ENCODE measurements around the gene CDK5. TPM values are rescaled to one million over a fixed set of nuclear protein-coding genes. Genes with fewer than 3 reads are reported as not detected.

The CDK5 gene
- total RNA-seq, 4 donors from 2014 or later: 3.7 to 10.7 (median 5.9) TPM

DNA sequence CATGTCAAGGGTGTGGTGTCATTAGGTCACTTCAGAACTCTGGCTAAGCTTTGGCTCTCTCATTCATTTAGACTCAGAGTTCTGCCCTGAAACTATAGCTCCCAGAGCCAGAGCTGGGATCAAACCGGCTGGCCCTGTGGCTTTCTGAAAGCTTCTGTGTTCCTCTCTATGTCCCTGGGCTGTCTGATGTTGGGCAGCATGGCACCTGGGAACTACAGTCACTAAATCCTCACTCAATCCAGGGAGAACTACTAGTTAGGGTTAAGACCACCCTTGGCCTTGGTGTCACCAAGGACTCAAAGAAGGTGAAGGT is 46.6 kb downstream of the CDK5 start:
- Histone ChIP-seq H3K4me3 (no peak overlapping the region), H3K27ac (no peak overlapping the region), H3K4me1 (peaks cover 0 to 19% of the 10 kb centered on the region in 2 donors), H3K9me3 (no peaks in the 10 kb centered on the region), H3K27me3 (peaks cover 12 to 58% (median 55%) of the 10 kb centered on the region in 3 donors), H3K36me3 (no peaks in the 10 kb centered on the region)
- ATAC-seq: no peak
- DNase-seq: no peak
- in situ Hi-C loops (cut with MboI; ENCODE audit: low sequenced_read_pairs in 4 of 4) (no loop called here), intact Hi-C loops (cut with DNase I; ENCODE audit: low total_unique reads) (no loop called here)
- TF ChIP-seq, protein P1, sequence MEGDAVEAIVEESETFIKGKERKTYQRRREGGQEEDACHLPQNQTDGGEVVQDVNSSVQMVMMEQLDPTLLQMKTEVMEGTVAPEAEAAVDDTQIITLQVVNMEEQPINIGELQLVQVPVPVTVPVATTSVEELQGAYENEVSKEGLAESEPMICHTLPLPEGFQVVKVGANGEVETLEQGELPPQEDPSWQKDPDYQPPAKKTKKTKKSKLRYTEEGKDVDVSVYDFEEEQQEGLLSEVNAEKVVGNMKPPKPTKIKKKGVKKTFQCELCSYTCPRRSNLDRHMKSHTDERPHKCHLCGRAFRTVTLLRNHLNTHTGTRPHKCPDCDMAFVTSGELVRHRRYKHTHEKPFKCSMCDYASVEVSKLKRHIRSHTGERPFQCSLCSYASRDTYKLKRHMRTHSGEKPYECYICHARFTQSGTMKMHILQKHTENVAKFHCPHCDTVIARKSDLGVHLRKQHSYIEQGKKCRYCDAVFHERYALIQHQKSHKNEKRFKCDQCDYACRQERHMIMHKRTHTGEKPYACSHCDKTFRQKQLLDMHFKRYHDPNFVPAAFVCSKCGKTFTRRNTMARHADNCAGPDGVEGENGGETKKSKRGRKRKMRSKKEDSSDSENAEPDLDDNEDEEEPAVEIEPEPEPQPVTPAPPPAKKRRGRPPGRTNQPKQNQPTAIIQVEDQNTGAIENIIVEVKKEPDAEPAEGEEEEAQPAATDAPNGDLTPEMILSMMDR (IDR thresholded peaks at IDR 0.05 in 4 of 5, conservative IDR thresholded peaks at IDR 0.05 in 1 of 5): no peak
- TF ChIP-seq POLR2A (IDR thresholded peaks at IDR 0.05): no peak

DNA sequence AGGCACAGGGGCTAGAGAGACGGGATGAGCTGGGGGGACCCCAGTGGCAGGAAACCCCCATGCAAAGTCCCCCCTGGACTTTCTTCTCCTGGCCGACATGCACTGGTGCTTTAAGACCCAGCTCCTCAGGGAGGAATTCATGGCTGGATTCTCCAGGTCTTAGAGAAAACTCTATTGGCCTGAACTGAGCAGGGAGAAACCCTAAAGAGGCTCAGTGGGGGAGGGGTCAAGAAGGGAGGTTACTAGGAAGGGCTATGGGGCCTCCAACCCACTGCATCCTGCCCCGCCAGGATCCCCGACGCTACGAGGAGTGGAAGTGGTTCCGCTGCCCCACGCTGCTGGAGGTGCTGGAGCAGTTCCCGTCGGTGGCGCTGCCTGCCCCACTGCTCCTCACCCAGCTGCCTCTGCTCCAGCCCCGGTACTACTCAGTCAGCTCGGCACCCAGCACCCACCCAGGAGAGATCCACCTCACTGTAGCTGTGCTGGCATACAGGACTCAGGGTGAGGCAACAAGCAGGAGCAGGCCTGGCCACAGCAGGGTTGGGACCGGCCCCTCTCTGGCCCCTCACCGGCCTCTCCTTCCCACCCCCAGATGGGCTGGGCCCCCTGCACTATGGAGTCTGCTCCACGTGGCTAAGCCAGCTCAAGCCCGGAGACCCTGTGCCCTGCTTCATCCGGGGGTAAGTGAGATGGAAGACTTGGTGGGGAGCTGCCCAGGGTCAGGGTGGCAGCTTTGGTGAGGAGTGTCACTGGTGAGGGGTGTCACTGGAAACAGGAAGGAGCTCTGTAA is 47.2 kb downstream of the CDK5 start:
- no peaks in the 10 kb centered on the region for H3K9me3 ChIP-seq
- DNase-seq (no peak), ATAC-seq (no peak)
- no peaks in the 10 kb centered on the region for H3K36me3 ChIP-seq
- intact Hi-C loops (cut with DNase I; ENCODE audit: low total_unique reads): no loop called here
- H3K4me3 ChIP-seq: no peak overlapping the region
- H3K27ac ChIP-seq: no peak overlapping the region
- H3K4me1 ChIP-seq: peaks cover 0 to 19% of the 10 kb centered on the region in 2 donors
- peaks cover 12 to 53% (median 50%) of the 10 kb centered on the region in 3 donors for H3K27me3 ChIP-seq
- in situ Hi-C loops (cut with MboI; ENCODE audit: low sequenced_read_pairs in 4 of 4): no loop called here
- no peak for TF ChIP-seq POLR2A (IDR thresholded peaks at IDR 0.05)

DNA sequence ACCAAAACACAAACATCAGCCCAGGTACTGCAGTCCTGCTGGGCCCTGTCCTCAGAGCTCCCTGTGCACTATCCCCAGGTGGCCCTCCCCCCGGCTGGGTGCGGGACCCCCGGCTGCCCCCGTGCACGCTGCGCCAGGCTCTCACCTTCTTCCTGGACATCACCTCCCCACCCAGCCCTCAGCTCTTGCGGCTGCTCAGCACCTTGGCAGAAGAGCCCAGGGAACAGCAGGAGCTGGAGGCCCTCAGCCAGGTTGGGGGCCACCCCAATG is 47.7 kb downstream of the CDK5 start:
- DNase-seq: no peak
- intact Hi-C loops (cut with DNase I; ENCODE audit: low total_unique reads): no loop called here
- no peak for ATAC-seq
- no peak overlapping the region for H3K4me3 ChIP-seq
- no peaks in the 10 kb centered on the region for H3K36me3 ChIP-seq
- TF ChIP-seq POLR2A (IDR thresholded peaks at IDR 0.05): no peak
- TF ChIP-seq, protein P1 (IDR thresholded peaks at IDR 0.05 in 4 of 5, conservative IDR thresholded peaks at IDR 0.05 in 1 of 5): no peak
- H3K9me3 ChIP-seq: no peaks in the 10 kb centered on the region
- peaks cover 0 to 14% of the 10 kb centered on the region in 2 donors for H3K4me1 ChIP-seq
- H3K27ac ChIP-seq: no peak overlapping the region
- peaks cover 10 to 50% (median 46%) of the 10 kb centered on the region in 3 donors for H3K27me3 ChIP-seq
- in situ Hi-C loops (cut with MboI; ENCODE audit: low sequenced_read_pairs in 4 of 4): no loop called here

DNA sequence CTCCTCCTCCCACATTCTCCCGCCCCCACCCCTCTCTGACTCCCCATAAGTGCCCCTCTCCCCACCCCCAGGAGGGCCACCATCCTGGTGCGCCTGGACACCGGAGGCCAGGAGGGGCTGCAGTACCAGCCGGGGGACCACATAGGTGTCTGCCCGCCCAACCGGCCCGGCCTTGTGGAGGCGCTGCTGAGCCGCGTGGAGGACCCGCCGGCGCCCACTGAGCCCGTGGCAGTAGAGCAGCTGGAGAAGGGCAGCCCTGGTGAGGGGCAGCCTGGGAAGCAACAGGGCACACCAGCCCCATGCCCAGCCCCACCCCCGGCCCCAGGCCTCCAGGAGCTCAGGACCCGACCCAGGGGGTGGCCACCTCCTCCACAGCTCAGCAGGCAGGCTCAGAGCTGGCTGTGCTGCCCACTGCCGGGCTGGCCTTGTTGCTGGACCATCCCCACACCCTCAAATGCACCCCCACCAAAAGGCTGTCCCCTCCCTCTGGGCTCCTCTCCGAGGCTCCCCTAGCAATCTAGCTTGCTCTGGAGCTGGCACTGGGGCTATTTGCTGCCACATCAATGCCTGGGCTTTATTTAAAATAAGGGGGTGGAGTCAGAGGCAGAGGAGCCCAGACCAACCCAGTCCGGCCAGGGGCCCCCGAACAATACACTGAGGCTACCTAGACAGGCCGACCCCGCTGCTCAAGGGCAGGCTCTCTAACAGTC is 48.2 kb downstream of the CDK5 start:
- H3K27me3 ChIP-seq: peaks cover 8 to 45% (median 43%) of the 10 kb centered on the region in 3 donors

More for the DNA sequence above, 48.2 kb downstream of the CDK5 start:
- in situ Hi-C loops (cut with MboI; ENCODE audit: low sequenced_read_pairs in 4 of 4): no loop called here
- ATAC-seq (no peak), DNase-seq (no peak)
- no peaks in the 10 kb centered on the region for H3K9me3 ChIP-seq
- no peak overlapping the region for H3K27ac ChIP-seq
- TF ChIP-seq, protein P1 (IDR thresholded peaks at IDR 0.05 in 4 of 5, conservative IDR thresholded peaks at IDR 0.05 in 1 of 5): no peak
- no peak for TF ChIP-seq POLR2A (IDR thresholded peaks at IDR 0.05)
- no peak overlapping the region for H3K4me3 ChIP-seq
- H3K4me1 ChIP-seq: peaks cover 0 to 12% of the 10 kb centered on the region in 2 donors
- H3K36me3 ChIP-seq: no peaks in the 10 kb centered on the region
- intact Hi-C loops (cut with DNase I; ENCODE audit: low total_unique reads): no loop called here
